ENCODE results near the gene HBD.

The HBD gene

DNA sequence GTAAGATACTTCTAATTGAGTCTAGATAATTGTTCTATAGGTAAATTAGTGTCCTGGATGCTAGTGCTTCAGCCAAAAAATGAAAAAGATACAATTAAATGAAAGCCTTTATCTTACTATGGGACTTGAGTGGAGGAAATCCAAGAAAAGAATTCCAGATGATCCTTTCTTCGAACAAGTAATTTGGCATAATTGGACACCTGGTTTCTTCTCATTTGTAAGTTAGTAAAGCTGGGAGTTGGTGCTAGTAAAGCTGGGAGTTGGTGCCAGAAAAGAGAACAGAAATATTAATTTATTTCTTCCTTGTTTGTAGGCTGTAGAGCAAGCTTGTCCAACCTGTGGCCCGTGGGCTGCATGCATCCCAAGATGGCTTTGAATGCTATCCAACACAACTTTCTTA, 46.1 kb downstream of the HBD start:
- DNase-seq (ENCODE audit: low read depth in 2 of 2), result no peak

Measured in stimulated activated CD8-positive, alpha-beta memory T cell treated with anti-CD3 and anti-CD28 coated beads, Interleukin-2, amount 100 ng/mL, for 1 hour (primary cell).